B cell (primary cell): ENCODE measurements around the gene BCDIN3D.

Source experiments
- CTCF ChIP-seq: fragments of 200-600 bp; IDR thresholded peaks from one replicate; pipeline ENCODE4 v1.8.0; 2022; ENCODE audit warnings: antibody characterized with exemption, mild to moderate bottlenecking
- EZH2 ChIP-seq: IDR thresholded peaks from 2 replicates; pipeline ENCODE4 v1.6.1; 2012; ENCODE audit warnings: borderline replicate concordance, low read depth, mild to moderate bottlenecking, moderate library complexity, low read length; ENCODE audit not compliant: insufficient read depth, poor library complexity, severe bottlenecking

- TF ChIP-seq CTCF (no peak), EZH2 (no peak)
These were observed 48.1 kb upstream of the BCDIN3D start for GRCh38 chr12:49891012-49891411.
